ENCODE measurements around the gene KCNK18.
A peak's percentile ranks its signal among the peaks of the same experiment; 100 is the strongest.

Gene KCNK18

GRCh38 chr10:117197189-117197588 lies at the start of gene KCNK18:
Gene KCNK18 (plus strand): TSS chr10:117197489. CDS start chr10:117197489, 0 bp downstream.
- DNase-seq, result no peak

- DNase-seq, result no peak
Measured at GRCh38 chr10:117148284-117148683, 49.0 kb upstream of the KCNK18 start.

GRCh38 chr10:117152668-117153067 lies 44.6 kb upstream of the KCNK18 start:
- DNase-seq, result no peak

- DNase-seq, result no peak
Measured at GRCh38 chr10:117158297-117158696, 39.0 kb upstream of the KCNK18 start.

- DNase-seq, result no peak
Measured at GRCh38 chr10:117159390-117159789, 37.9 kb upstream of the KCNK18 start.

- no peak for DNase-seq
Measured at GRCh38 chr10:117160567-117160966, 36.7 kb upstream of the KCNK18 start.

- DNase-seq, result no peak
Measured at GRCh38 chr10:117161386-117162033, 35.8 kb upstream of the KCNK18 start.

GRCh38 chr10:117162093-117163060 lies 34.9 kb upstream of the KCNK18 start:
- DNase-seq, result no peak

GRCh38 chr10:117163061-117163953 lies 34.0 kb upstream of the KCNK18 start:
- no peak for DNase-seq

GRCh38 chr10:117163954-117164548 lies 33.2 kb upstream of the KCNK18 start:
- DNase-seq, result no peak

- DNase-seq, result no peak
Measured at GRCh38 chr10:117164592-117165537, 32.4 kb upstream of the KCNK18 start.

- peak; percentile 53 for DNase-seq
Measured at GRCh38 chr10:117165538-117166417, 31.5 kb upstream of the KCNK18 start.

- no peak for DNase-seq
Measured at GRCh38 chr10:117166418-117167345, 30.6 kb upstream of the KCNK18 start.

GRCh38 chr10:117167346-117167788 lies 29.9 kb upstream of the KCNK18 start:
- no peak for DNase-seq

GRCh38 chr10:117167789-117168674 lies 29.3 kb upstream of the KCNK18 start:
- DNase-seq, result peak; percentile 84

- no peak for DNase-seq
Measured at GRCh38 chr10:117168729-117169128, 28.6 kb upstream of the KCNK18 start.

- no peak for DNase-seq
Measured at GRCh38 chr10:117169480-117169879, 27.8 kb upstream of the KCNK18 start.

- DNase-seq, result no peak
Measured at GRCh38 chr10:117170244-117170643, 27.0 kb upstream of the KCNK18 start.

Data from stimulated activated CD8-positive, alpha-beta memory T cell treated with anti-CD3 and anti-CD28 coated beads, Interleukin-4, amount 100 ng/mL, for 48 hours (primary cell).